Peyer's patch (tissue), 4 donors: ENCODE data around the gene MRAS.

ENCODE experiments used
- POLR2A ChIP-seq, 2 donors: fragments of 450-650 bp; IDR thresholded peaks; one replicate each; pipeline ENCODE4 v1.5.1; 2017; ENCODE audit warnings: antibody characterized with exemption in 2 of 2, mild to moderate bottlenecking in 2 of 2, moderate library complexity in 2 of 2
- TF ChIP-seq, protein P1 (sequence below), 6 experiments: fragments of 450-650 bp in 4 of 6; fragments of 200-600 bp in 2 of 6; sonication (generic) in 1 of 6; IDR thresholded peaks; one replicate each; pipeline ENCODE4 v1.5.1; 2017 to 2019; ENCODE audit warnings: antibody characterized with exemption in 6 of 6, mild to moderate bottlenecking in 3 of 6, moderate library complexity in 1 of 6

DNA sequence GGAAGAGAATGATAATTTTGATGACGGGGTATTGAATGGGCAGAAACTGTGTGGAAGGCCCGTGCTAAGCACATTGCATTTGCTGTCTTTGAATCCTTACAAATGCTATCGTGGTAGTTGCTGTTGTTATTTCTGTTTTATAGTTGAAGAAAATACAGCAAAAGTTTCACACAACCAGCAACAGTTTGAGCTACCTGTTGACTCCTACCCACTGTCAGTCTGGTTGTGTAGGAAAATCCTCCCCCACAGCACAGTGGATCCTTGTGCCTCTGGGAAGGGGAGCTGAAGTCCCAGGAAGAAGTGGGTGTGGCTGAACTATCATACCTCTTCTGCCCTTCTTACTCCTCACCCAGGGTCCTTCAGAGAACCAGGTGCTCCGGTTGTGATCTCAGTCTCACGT is 29.4 kb downstream of the MRAS start:
- no peak for TF ChIP-seq POLR2A (IDR thresholded peaks at IDR 0.05)
- TF ChIP-seq, protein P1, sequence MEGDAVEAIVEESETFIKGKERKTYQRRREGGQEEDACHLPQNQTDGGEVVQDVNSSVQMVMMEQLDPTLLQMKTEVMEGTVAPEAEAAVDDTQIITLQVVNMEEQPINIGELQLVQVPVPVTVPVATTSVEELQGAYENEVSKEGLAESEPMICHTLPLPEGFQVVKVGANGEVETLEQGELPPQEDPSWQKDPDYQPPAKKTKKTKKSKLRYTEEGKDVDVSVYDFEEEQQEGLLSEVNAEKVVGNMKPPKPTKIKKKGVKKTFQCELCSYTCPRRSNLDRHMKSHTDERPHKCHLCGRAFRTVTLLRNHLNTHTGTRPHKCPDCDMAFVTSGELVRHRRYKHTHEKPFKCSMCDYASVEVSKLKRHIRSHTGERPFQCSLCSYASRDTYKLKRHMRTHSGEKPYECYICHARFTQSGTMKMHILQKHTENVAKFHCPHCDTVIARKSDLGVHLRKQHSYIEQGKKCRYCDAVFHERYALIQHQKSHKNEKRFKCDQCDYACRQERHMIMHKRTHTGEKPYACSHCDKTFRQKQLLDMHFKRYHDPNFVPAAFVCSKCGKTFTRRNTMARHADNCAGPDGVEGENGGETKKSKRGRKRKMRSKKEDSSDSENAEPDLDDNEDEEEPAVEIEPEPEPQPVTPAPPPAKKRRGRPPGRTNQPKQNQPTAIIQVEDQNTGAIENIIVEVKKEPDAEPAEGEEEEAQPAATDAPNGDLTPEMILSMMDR (IDR thresholded peaks at IDR 0.05) = no peak
